Stromal cell of bone marrow (primary cell): ENCODE results near the gene GGT1.
"Not testable (repeated sequence)": the region's sequence is repeated elsewhere in the genome, so short reads cannot be mapped to it uniquely, and the experiment has no call there.

Experiments
- DNase-seq: peaks from one replicate; pipeline ENCODE4 v3.0.0-alpha.2; 2012; ENCODE audit warnings: low read depth

The GGT1 gene

DNA sequence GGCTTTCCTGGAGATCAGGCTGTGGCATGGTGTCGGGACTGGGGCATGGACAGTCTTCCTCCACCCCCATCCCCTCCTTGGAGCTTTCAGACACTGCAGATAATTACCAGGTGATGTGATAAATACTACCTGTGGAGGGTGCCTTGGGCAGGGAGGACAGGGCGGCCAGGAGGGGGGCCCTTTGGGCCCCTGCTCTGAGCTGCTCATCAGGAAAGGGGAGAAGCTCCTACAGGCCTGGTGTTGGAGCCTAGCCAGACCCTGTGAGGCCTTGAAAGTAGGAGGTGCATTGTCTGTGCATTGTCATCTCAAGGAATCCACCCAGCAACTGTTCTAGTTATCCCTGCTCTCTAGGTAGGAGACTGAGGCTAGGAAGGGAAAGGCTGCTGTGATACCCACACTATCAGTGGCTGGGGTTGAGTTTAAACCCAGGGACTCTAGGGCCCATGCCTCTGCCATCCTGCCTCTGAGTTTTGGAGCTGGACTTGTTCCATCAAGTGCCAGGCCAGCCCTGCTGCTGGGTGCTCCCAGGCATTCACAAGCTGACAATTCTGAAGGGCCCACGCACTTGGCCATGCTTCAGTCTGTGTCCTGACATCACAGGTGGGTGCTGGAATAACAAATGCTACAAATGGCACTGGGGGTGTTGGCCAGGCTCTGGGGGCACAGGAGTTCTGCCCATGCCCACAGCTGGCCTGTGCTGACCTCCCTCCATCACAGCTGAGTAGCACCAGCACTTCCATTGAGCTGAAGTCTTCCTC is 2.9 kb upstream of the GGT1 start:
- not testable (repeated sequence) for DNase-seq

DNA sequence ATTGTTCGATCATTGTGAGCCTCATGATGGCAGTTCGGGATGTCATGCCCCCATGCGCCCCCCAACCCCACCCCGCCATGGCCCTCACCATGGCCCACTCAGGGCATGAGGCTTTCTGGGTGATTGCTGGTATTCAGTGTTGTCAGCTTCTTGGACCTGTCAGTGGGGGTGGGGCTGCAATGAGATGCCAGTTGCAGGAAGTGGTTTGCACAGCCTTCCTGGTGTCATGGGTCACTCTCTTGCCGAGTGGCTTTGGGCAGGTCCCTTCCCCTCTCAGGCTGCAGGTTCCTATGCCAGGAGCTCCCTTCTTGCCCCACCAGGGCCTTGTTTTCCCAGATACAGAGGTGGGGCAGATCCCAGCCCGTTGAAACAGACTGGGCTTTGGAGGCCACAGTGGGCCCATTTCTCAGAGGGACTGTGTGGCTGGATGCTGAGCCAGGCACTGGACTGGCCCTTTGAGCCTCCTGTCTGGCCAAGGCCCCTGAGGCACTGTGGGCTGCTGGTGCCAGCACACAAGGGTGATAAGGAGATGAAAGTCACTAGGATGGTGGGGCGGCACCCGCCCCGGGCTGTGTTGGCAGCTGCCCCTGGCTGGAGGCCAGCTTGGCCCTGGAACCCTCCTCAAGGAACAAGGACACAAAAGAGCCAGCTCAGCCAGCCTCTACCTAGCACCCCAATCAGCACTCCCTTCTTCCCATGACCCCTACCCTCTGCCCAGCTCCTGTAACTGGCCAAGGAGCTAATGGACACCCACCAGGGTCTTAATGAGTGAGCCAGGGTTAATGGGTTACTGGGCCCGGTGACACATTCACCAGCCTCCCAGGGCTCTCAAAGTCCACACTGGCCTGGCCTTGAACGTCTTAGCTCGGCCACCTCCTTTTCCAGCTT is 1.5 kb upstream of the GGT1 start:
- no peak for DNase-seq

DNA sequence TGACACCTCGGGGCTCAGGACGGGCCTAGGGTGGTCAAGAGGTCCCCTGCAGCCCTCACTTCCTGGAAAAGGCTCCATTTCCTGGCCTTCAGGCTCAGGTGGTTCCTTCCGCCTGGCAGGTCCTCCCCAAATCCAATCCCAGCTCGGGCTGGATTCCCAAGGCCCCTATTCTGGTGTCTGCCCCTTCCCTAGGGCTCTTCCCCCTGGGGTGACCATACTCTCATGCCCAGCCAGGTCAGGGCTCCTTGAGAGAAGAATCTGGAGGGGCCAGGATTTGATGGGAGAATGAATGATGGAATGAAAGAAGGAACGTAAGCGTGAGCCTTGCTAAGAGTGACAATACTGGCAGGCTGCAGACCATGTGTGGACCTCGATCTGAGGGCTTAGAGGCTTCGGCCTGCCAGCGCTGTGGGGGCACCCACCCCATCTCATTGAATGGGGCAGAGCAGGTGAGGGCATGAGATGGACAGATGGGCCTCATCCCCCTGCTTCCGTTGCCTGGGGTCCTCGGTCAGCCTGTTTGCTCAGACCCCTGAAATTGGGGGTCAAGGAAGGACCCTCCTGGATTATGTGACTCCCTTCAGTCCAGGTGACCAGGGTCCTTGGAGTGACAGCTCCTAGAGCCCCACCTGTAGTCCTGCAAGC is 766 bp upstream of the GGT1 start:
- not testable (repeated sequence) for DNase-seq

DNA sequence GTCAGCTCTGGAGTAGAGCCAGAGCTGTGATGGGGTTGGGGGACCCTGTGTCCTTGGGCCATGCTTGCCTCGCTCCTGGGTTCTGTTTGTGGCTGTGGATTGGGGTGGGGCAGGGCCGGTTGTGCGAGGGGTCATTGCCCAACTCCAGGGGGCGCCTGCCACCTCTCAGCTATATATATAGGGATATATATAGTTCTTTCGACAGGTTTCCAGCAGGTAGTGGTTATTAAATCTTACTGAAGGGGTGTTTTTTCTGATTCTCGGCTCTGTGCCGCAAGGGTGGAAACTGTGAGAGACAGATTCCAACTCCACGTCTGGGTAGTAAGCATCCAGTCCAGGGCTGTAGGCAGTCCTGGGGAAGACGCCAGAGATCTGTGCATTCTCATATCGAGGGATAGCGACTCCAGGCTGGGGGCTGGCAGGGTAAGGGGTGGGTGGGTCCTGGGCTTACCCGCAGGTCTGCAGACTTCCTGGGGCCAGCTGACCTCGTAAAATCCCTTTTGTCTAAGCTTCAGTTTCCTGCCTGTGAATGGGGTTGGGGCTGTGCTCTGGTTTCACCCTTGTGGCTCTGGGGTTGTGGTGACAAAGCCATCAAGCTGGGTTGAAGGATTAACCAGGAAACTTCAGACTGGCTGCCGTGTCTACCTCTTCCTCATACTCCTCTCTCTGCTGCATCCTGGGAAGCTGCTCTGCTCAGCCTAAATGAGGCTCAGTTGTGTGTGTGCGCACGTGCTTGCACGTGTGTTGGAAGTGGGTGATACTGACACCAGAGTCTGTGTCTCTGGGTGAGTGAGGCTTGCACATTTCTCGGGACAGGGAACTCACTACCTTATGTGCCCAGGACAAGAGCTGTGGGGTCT is 1.0 kb downstream of the GGT1 start:
- DNase-seq = not testable (repeated sequence)

DNA sequence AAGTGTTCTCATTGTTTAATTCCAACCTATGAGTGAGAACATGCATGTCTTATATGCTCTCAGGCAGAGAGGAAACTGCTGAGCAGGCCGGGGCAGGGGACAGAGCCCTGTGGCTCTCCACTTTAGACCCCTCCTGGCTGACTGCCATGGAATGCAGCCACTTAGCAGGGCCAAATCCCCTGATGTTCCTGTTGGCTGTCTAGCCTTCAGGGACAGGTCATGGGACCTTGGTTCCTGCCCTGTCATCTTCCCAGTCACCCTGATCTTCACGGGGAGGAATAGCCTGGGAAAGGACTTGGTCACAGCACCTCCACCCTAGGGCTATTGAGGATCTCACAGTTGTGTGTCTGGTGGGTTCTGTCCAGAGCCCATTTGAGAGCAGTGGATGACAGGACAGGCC is 3.3 kb downstream of the GGT1 start:
- not testable (repeated sequence) for DNase-seq

DNA sequence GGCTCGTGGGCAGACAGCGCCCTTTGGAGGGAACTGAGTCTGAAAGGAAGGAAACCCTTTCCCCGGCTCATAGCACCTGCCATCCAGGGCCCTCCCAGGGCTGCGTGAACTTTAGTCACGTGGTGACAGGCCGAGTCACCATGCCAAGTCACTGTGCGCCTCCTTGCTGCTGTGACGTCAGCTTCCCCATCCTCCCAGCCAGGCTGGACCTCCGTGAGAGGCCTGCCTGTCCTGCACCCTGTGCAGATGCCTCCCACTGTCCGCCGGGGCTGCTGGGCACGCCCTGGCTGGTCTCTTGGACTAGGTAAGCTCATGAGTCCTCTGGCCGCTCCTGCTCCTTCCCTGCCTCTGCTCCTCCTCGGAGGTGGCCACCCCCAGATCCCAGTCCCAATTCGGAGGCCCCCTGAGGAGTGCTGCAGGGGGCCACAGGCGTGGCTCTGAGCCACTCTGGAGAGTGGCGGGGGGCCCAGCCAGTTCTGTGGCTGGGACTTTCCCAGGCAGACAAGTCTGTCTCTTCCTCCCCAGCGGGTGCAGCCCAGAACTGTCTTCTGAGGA is 4.5 kb downstream of the GGT1 start:
- DNase-seq = not testable (repeated sequence)

DNA sequence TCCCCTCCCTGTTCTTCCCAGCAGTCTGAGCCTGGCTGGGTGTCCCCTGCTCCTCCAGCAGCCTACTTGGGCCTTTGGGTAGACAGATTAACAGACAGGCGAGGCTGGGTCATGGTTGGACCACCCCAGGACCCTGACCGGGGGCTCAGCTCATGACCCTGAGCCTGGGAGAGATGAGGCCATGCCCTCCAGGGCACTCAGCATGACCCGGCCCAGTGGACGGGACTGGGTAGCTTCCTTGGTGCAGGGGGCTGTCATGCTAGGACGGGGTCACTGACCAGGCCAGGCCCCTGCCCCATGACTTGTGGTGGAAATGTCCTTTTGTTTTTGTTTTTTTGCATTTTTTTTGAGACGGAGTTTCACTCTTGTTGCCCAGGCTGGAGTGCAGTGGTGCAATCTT is 5.3 kb downstream of the GGT1 start:
- not testable (repeated sequence) for DNase-seq

DNA sequence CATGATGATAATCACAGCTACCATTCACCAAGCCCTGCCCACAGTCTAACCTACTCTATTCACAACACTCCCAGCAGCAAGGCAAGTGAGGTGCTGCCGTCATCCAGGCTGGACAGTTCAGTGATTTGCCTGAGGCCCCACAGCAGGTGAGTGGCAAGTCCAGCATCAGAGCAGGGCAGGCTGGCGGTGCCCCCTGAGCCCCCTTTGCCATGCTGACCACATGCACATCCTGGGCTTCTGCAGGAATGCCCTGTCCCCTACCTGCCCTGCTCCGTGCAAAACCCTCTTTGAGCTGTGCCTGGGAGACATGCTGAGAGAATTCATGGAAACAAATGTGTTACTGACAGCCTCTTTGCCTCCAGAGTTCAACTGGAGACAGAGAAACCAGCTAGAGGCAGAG is 6.9 kb downstream of the GGT1 start:
- DNase-seq = not testable (repeated sequence)

DNA sequence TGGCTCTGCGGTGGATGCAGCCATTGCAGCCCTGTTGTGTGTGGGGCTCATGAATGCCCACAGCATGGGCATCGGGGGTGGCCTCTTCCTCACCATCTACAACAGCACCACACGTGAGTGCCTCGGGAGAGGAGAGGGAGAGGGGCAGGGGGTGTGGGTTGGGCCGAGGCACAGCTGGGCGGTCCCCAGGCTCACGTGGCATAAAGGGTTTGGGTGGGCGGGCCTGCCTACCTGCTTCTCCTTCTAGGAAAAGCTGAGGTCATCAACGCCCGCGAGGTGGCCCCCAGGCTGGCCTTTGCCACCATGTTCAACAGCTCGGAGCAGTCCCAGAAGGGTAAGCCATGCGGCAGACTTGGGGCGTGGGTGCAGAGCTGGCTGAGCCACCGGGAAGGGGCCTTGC is 11.8 kb downstream of the GGT1 start:
- DNase-seq = not testable (repeated sequence)

DNA sequence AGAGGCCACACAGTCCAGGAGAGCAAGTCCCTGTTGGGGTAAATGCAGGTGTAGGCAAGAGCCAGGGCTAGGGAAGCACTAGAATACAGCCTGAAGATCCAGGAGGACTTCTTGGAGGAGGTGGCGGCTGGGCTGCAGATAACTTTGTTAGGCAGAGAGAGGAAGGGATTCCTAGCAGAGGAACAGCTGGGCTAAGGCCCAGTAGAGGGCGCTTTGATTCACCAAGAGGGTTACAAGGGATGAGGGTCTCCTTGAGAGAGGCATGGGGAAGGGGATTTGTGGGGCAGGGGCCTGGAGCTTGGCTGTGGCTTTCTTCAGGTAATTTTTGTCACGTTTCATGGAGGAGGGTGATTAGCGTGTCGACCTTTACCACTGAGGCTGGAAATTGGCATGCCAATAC is 18.3 kb downstream of the GGT1 start:
- DNase-seq = not testable (repeated sequence)

DNA sequence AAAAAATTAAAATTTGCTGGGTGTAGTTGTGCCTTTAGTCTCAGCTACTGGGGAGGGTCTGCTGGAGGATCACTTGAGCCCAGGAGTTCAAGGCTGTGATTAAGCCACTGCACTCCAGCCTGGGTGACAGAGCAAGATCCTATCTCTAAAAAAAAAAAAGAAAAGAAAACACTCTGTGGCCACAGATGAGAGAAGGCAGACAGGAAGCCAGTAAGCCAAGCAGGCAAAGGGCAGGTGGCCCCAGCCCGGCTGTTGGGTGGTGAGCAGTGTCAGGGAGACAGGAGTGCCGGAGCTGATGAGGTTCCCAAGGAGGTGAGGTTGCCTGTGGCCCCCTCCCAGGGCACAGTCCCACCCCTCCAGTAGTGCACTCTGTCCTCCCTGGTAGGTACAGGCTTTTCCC is 19.6 kb downstream of the GGT1 start:
- DNase-seq = not testable (repeated sequence)

DNA sequence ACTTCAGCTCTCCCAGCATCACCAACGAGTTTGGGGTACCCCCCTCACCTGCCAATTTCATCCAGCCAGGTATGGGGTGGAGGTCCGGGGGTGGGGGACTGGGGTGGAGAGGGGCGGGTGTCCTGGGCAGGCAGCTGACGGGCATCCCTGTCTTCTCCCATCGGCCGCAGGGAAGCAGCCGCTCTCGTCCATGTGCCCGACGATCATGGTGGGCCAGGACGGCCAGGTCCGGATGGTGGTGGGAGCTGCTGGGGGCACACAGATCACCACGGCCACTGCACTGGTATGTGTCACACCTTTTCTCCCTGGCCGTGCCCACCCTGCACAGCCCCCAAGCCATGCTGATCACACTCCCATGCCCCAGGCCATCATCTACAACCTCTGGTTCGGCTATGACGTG is 24.9 kb downstream of the GGT1 start:
- DNase-seq = not testable (repeated sequence)

DNA sequence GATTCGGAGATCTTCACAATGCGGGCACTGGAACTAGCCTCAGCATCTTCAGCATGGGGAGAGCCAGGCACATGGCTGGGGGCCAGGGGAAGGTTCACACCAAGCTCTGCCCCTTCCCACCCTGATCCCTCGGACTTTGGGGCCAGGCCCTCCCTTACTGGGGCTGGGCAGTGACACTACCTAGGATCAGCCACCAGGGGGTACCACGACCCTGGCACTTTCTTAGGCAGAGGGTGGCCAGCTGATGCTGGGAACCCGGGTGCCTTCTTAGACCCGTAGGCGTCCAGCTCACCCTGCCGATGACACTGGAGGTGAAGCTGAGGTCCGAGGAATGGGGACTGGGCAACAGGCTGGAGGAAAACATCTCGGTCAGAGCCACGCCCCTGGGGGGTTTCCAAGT is 26.1 kb downstream of the GGT1 start:
- DNase-seq = not testable (repeated sequence)

DNA sequence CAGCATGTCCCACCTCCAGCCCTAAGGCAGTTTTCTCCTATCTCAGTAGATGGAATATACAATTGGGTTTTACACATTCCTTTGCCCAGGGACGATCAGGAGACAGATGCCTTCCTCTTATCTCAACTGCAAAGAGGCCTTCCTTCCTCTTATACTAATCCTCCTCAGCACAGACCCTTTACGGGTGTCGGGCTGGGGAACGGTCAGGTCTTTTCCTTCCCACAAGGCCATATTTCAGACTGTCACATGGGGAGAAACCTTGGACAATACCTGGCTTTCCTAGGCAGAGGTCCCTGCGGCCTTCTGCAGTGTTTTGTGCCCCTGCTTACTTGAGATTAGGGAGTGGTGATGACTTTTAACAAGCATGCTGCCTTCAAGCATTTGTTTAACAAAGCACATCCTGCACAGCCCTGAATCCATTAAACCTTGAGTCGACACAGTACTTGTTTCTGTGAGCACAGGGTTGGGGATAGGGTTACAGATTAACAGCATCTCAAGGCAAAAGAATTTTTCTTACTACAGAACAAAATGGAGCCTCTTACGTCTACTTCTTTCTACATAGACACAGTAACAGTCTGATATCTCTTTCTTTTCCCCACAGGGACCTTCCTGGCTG is 27.9 kb downstream of the GGT1 start:
- DNase-seq = not testable (repeated sequence)

DNA sequence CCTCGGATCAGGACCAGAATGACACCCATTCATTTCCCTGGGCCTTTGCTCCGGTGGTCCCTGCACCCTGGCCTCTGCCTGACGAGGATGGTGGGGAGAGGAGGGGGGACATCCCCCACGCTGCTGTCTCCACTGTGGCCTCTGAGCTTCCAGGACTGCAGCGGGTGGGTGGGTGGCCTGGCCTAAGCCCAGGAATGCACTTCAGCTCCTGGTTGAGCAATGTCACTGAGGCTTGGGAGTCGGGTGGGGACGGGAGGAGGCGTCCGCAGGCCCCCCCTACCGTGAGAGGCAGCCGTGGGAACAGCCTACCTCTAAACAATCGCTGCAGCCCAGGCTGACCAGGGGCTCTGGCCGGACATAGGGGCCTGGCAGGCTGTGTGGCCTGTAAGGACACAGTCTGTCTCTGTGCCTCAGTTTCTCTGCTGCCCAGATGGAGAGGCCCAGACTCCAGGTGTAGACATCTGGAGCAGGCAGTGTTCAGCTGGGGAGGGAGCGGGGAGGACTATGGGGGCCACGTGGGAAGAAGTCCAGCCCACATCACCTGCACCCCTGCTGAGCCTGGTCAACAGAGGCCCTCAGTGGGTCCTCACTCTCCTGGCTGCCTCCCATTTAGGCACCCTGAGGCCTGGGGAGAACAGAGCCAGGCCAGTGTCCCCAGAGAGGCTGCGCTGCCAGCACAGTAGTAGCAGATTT is 28.6 kb downstream of the GGT1 start:
- not testable (repeated sequence) for DNase-seq

DNA sequence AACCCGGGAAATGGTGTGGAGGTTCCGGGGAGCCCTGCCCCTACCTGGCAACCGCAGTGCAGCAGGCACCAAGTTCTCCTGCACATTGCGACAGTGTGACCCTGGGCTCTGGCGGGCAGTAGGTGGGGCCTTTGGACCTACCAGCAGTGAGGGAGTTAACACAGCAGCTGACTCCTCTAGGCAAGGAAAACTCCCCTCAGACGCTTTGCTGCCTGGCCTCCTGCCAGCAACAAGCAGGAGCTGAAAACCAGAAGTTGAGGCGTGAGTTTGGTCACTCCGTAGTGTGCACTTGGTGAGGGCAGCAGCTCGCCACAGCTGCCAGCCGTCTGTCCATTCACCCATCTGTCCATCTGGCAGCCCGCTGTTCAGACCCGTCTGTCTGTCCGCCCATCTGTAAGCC is 29.6 kb downstream of the GGT1 start:
- not testable (repeated sequence) for DNase-seq

DNA sequence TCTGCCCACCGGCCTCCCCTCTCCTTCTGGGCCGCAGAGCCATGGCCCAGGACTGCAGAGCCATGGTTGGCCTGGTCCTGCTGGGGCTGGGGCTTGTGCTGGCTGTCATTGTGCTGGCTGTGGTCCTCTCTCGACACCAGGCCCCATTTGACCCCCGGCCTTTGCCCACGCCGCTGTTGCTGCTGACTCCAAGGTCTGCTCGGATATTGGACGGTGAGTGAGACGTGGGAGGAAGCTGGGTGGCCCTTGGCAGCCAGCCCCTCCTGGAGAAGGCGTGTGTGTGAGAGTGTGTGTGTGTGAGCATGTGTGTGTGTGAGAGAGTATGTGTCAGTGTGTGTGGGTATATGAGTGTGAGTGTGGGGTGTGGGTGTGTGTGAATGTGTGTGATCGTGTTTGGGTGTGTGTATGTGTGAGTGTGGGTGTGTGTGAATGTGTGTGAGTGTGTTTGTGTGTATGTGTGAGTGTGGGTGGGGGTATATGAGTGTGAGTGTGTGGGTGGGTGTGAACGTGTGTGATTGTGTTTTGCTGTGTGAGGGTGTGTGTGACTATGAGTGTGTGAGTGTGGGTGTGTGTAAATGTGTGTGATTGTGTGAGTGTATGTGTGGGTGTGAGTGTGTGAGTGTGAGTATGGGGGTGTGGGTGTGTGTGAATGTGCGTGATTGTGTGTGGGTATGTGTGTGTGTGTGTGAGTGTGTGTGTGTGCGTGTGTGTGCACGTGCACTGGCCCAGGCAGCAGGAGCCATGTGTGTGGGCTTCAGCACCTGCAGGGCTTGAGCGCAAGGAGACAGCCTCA is 30.4 kb downstream of the GGT1 start:
- DNase-seq = not testable (repeated sequence)

DNA sequence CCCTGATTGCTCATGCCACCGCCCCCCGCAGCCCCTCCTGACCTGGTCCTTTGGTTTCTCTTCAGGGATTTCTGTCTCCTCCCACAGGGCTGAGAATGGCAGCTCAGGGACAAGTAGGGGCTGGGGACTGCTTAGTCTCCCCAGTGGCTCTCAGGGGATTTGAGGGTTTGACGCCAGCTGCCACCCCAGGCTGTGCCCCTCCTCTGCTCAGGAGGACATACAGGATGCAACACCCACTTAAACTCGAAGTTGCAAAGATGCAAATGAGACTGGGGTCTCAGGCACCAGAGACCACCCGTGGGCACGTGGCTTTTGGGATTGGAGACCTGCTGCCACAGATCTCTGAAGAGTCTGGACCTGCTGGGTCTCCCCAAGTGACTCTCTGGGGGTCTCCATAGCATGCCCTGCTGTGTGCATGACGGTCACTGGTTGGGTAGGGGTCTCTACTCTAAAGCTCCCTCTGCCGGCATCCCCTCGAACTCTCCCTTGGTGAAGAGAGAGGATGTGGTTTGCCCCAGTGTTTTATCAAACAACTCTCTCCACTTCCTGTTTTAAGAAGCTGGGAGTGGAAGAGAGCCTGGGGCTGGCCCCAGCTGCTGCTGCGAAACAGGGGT is 31.9 kb downstream of the GGT1 start:
- DNase-seq = not testable (repeated sequence)

DNA sequence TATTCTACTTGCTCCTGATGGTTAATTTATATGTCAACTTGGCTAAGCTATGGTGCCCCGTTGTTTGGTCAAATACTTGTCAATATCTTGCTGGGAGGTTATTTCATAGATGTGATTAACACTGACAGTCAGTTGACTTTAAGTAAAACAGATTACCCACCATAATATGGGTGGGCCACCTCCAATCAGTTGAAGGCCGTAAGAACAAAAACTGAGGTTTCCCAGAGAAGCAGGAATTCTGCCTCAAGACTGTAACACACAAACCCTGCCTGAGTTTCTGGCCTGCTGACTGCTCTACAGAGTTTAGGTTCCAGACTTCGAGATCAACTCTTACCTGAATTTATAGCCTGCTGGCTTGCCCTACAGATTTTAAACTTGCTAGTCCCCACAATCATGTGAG is 33.5 kb downstream of the GGT1 start:
- DNase-seq = not testable (repeated sequence)
